ENCODE data around the gene GJE1.

GRCh38 chr6:142153196-142153595 lies 20.5 kb downstream of the GJE1 start:
- TF ChIP-seq, protein P1, sequence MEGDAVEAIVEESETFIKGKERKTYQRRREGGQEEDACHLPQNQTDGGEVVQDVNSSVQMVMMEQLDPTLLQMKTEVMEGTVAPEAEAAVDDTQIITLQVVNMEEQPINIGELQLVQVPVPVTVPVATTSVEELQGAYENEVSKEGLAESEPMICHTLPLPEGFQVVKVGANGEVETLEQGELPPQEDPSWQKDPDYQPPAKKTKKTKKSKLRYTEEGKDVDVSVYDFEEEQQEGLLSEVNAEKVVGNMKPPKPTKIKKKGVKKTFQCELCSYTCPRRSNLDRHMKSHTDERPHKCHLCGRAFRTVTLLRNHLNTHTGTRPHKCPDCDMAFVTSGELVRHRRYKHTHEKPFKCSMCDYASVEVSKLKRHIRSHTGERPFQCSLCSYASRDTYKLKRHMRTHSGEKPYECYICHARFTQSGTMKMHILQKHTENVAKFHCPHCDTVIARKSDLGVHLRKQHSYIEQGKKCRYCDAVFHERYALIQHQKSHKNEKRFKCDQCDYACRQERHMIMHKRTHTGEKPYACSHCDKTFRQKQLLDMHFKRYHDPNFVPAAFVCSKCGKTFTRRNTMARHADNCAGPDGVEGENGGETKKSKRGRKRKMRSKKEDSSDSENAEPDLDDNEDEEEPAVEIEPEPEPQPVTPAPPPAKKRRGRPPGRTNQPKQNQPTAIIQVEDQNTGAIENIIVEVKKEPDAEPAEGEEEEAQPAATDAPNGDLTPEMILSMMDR (IDR thresholded peaks at IDR 0.05) = no peak
- no peak for TF ChIP-seq POLR2A (IDR thresholded peaks at IDR 0.05)
